Activated CD4-positive, alpha-beta T cell treated with anti-CD3 and anti-CD28 coated beads, Interleukin-10, Interleukin-2, amounts not matched to agents 100 ng/mL and 50 ng/mL, durations not matched to agents 16 hours and 8 hours (primary cell): ENCODE results near the gene SPRYD4.
"Not testable (repeated sequence)": the region's sequence is repeated elsewhere in the genome, so short reads cannot be mapped to it uniquely, and the experiment has no call there.

Source experiments
- DNase-seq: peaks from one replicate; pipeline ENCODE4 v3.0.0-alpha.2; 2020

SPRYD4 gene

GRCh38 chr12:56468216-56469006, at the start of gene SPRYD4:
Gene SPRYD4 (plus strand): TSS chr12:56468578. CDS start chr12:56468592, 14 bp downstream.
- DNase-seq, result peak; percentile 96

DNA sequence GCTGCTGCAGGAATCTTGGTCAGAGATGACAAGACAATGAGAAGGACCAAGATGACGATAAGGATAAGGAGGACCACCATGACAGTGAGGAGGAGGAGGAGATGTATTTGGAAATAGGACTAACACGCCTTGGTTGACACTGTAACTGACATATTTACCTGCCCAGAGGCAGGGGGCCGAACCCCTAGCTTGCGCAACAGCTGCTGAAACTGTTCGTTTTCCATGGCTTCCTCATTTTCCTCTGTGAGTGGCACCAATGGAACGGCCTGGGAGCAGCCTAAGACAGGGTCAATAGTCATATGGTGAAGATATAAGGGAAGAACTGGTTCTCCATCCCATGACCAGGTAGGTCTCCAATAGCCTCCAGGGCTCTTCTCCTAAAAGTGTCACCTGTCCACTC, 48.0 kb upstream of the SPRYD4 start:
- DNase-seq, result no peak

- DNase-seq, result no peak
Observed at GRCh38 chr12:56425193-56425592, 43.2 kb upstream of the SPRYD4 start.

DNA sequence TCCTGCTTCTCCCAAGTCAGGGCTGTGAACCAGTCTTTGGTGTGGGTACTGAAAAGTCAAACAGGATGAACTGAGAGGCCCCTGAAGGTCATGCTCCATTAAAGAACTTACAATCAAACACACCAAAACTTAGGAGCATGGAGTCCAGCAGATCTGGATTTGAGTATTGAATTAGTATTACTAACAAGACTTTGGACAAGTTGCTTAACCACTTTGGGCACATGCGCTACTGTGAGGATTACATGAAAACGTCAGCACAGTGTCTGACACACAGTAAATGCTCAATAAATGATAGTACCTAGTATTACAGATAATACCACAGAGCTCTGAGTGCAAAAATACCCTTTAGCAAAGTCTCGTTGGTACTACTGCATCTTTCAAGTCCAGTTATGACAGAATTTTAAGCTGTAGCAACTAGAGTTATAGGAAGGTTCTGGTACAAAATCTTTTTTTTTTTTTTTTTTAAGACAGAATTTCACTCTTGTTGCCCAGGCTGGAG, 42.4 kb upstream of the SPRYD4 start:
- DNase-seq, result no peak

DNA sequence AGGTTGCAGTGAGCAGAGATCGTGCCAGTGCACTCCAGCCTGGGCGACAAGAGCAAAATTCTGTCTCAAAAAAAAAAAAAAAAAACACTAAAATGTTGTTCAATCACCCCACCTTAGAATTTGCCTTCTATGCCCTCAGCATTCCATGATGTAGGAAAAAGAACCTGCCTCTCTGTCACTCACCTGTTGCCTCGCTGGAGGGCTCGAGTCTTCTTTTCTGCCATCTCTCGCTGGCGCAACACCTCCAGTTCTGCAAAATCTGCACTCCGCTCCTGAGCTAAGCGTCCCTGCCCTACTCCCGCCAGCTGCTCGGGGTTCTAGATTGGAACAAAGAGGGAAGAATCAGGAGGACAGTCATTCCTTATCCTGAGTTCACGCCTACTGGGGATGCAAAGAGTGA, 37.1 kb upstream of the SPRYD4 start:
- DNase-seq, result no peak

DNA sequence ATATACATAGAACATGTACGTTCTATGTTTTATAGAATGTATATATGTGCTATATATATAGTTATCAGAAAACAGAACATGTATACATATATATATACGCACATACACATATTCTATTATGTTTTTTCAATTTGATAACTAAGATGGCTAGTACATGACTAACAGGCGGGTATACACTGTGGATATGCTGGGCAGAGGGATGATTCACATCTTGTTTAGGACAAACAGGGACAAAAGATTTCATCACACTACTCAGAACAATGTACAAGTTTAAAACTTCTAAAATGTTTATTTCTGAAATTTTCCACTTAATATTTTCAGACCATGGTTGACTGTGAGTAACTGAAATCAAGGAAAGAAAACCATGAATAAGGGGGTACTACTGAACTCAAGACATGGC, 36.5 kb upstream of the SPRYD4 start:
- DNase-seq, result no peak

- DNase-seq, result no peak
Observed at GRCh38 chr12:56434828-56435227, 33.5 kb upstream of the SPRYD4 start.

- no peak for DNase-seq
Observed at GRCh38 chr12:56437430-56438176, 30.8 kb upstream of the SPRYD4 start.

DNA sequence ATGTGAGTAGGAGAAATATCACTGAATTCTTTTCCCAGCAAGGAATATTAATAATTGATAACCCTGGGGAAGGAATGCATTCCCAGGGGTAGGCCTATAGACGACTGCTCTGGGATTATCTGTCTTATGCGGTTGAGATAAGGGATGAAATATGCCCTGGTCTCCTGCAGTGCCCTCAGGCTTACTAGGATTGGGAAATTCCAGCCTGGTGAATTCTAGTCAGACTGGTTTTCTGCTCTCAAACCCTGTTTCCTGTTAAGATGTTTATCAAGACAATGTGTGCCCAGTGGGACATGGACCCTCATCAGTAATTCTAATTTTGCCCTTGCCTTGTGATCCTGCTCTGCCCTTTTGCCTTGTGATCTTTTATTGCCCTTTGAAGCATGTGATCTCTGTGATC, 25.2 kb upstream of the SPRYD4 start:
- DNase-seq, result not testable (repeated sequence)

DNA sequence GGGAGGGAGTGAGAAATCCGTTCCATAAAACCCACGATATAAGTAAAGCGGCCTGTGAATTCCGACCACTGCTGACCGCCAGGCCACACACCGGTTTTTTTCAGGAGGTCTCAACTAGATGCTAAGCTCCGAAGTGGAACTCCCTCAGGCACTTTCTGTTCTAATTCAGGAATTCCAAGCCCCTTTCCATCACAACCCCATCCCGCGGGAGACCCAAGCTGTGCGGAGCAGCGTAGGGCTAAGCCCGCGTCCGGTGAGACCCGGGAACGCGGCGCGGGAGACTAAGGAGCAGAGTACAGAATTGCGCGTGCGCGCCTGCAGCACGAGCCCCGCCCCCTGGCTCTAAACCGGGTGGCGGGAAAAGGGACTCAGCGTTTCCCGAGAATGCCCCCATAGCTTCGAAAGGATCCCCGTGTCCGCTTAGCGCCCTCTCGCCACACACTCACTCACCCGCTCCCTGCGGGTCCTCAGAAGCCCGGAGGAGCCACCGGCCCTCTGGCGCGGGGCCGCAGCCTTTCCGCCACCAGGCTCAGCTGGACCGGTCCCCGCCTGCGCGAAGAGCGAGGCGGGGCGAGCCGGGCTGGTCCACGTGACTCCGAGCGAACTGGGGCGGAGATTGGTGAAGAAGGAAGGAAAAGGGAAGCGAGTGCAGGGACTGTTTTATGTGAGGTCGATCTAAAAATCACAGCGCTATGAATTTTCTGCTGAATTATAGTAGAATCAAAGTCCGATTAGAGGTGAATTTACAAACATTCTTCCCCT, 19.3 kb upstream of the SPRYD4 start, which contains the start of gene TIMELESS:
TIMELESS (minus strand) TSS at position 567 of the 762 bp plus-strand sequence. CDS start 15,256 bp downstream, outside the sequence.
- DNase-seq, result peak; percentile 91

DNA sequence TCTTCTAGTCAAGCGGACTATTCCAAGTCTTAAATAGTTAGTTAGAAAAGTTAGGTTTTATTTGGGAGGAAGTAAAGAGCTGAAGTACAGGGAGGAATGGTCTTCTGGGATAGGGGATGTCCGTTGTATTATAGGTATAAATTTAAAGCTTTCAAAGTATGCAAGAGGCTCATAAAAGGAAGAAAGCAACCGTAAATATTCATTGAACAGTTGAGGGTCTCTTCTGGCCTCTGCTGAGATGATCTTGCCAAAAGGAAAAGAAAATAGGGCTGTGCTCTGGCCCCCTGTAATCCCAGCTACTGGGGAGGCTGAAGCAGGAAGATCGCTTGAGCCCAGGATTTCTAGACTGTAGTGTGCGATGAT, 18.8 kb upstream of the SPRYD4 start:
- DNase-seq, result no peak

DNA sequence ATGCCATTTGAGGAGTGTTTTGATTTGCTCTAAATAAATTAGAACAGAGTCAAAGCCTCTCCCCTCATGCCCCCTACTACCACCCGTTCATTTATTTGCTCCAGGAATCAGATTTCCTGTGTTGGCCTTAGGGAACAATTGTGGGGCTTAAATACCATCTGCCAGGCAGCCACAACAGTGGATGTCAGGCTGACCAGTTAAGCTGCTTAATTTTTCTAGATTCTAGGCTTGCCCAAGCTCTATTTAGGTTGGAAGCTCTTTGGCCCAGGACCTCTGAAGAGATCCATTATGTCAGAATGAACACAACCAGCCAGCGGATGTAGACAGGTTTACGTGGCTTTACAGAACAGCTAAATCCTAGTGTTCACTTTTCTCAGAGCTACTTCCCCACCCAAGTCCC, 18.1 kb upstream of the SPRYD4 start:
- no peak for DNase-seq

DNA sequence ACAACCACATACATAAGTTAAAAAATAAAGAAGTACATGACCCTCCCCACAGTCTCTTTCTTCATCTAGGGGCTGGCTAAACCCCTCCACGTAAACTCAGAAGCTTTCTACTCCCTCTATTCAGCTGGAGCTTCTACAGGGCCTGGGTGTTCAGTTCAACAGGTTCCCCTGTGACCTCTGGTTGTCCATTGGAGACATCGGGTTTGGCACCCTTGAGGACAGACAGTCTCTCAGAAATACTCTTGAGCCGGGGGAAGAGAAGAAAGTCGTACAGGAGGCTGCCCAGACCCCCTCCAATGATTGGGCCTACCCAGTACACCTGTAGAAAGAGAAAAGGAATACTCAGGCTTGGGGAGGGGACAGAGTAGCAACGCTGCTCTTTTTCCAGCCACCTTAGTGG, 17.2 kb upstream of the SPRYD4 start:
- no peak for DNase-seq

DNA sequence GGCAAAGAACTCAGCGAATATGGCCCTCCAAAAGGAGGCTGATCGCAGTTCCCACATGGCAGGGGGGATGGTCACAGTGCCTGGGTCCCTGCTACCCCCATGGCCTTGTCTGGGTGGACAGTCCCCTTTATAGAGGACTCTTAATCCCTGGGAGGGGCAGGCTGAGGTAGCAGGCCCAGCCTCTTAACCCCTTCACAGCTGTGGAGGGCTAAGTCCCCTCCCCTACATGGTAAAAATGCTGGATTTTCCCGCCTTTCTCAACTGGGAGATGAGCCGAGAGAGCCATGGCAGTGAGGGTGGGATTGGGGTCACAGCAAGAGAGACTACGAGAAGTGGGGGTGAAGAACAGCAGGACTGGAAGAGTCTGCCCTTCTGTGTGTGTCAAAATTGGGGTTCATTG, 13.8 kb upstream of the SPRYD4 start, which contains the start of gene MIP:
MIP (minus strand) TSS at position 101 of the 400 bp plus-strand sequence; CDS start at position 57, 44 bp downstream.
- no peak for DNase-seq

DNA sequence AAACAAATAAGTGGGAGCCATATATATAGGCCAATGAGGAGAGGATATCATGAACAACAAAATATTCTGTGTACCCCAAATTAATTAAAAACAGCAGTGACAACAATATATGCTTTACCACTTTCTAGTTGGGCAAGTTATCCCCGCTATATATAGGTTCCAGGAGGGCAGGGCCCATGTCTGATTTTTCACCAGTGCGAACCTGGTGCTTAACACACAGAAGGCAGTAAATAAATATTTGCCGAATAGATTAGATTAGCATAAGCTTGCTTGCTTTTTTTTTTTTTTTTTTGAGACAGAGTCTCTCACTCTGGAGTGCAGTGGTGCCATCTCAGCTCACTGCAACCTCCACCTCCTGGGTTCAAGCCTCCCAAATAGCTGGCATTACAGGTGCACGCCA, 10.6 kb upstream of the SPRYD4 start:
- DNase-seq, result no peak

- no peak for DNase-seq
Observed at GRCh38 chr12:56461235-56462159, 6.9 kb upstream of the SPRYD4 start.

GRCh38 chr12:56462565-56462964, 5.8 kb upstream of the SPRYD4 start:
- DNase-seq, result no peak

DNA sequence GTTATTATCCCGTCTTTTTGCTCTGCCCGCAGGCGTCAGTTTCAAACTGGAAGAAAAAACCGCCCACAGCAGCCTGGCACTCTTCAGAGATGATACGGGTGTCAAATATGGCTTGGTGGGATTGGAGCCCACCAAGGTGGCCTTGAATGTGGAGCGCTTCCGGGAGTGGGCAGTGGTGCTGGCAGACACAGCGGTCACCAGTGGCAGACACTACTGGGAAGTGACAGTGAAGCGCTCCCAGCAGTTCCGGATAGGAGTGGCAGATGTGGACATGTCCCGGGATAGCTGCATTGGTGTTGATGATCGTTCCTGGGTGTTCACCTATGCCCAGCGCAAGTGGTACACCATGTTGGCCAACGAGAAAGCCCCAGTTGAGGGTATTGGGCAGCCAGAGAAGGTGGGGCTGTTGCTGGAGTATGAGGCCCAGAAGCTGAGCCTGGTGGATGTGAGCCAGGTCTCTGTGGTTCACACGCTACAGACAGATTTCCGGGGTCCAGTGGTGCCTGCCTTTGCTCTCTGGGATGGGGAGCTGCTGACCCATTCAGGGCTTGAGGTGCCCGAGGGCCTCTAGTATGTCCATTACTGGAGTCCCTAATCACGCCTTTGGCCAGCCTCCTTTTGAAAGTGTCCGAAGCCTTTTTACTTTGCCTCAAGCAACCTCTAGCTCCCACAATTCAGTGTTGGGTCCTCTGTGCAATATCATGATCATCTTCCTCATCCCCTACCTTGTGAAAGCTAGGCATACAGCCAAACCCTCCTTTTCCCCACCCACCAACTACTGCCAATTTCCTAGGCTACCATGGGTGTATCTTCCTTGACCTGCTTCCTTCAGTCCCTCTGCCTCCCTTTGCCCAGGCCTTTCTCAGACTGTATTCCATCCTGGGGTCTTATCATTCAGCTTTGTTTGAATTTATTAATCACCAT, 891 bp downstream of the SPRYD4 start:
- peak; percentile 20 for DNase-seq

GRCh38 chr12:56474389-56474788, 6.0 kb downstream of the SPRYD4 start:
- DNase-seq, result no peak

DNA sequence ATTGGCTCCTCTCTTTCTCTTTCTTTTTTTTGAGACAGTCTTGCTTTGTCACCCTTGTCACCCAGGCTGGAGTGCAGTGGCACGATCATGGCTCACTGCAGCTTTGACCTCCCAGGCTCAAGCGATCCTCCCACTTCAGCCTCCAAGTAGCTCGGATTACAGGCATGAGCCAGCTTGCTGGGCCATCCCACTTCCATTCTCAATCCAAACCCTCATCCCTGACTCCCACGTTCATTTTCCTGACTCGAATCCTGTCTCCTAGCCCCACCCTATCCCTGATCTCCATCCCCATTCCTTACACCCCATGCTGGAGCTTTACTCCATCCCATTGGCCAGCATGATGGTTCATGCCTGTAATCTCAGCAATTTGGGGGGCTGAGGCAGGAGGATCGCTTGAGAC, 7.8 kb downstream of the SPRYD4 start:
- no peak for DNase-seq

DNA sequence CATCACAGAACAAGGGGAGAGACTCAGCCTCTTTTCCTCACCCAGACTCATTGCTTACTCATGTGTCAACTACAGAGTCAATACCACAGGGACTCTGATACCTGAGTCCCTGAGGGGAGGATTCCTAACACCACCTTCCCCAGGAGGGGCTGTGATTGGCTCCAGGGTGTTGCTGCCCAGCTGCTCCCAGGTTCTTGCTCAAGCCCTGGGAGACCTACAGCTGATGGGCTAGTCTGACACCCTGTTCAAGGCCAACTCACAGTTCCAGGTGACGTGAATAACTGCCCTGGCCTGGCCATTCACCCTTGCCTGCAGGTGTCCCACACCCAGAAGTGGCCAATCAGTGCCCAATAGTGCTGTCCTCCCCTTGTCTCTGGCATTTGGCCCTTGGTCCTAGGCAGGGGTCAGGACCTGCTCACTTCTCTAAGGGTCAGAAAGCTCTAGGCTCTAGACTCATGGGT, 8.6 kb downstream of the SPRYD4 start:
- DNase-seq, result no peak
